GM12878 (cell line): ENCODE measurements around the gene LARGE1. TPM values are rescaled to one million over a fixed set of nuclear protein-coding genes. Genes with fewer than 3 reads are reported as not detected.

ENCODE experiments used
- ATAC-seq: fragments of 200-7000 bp; cut with Tn5 transposase; 3 replicates; pipeline ENCODE4 v1.9.1; 2020; ENCODE audit warnings: mild to moderate bottlenecking, moderate library complexity
- BruUV-seq: library from RNA; stranded (reverse); fragments of 400-500 nt; replicated peaks from 2 replicates; lab custom pipeline; 2021; lab: Mats Ljungman, UMichigan
- CTCF ChIA-PET: fragments of 300-600 bp; sonication (Branson Sonifier 250); formaldehyde crosslinking; extraction: SDS; loops from one replicate; lab custom pipeline; 2021; ENCODE audit warnings: inconsistent platforms; lab: Yijun Ruan, JAX
- POLR2A ChIA-PET: fragments of 350-600 bp; formaldehyde crosslinking; extraction: SDS; loops from one replicate; lab custom pipeline; 2021; ENCODE audit warnings: inconsistent platforms; lab: Charles Lee
- RAD21 ChIA-PET: fragments of 300-600 bp; sonication (Branson Sonifier 250); formaldehyde crosslinking; loops from one replicate; lab custom pipeline; 2023; ENCODE audit warnings: antibody characterized with exemption; ENCODE audit not compliant: unreplicated experiment; lab: Charles Lee
- SMC1A ChIA-PET: fragments of 300-600 bp; sonication (Branson Sonifier 250); formaldehyde crosslinking; loops from one replicate; lab custom pipeline; 2023; ENCODE audit not compliant: unreplicated experiment, uncharacterized antibody; lab: Charles Lee
- DNase-seq: peaks from one replicate; pipeline ENCODE4 v3.0.0-alpha.2; 2011; ENCODE audit warnings: low read depth, low spot score
- FAIRE-seq: peaks from 3 replicates; lab custom pipeline; 2011; peaks lifted over from hg19 to GRCh38; lab: Jason Lieb, UNC
- H2AFZ ChIP-seq: 2 replicates; pipeline ENCODE4 v1.6.0; 2011; ENCODE audit warnings: low read depth, low read length, control low read depth; ENCODE audit not compliant: control insufficient read depth
- H3K27ac ChIP-seq: 2 replicates; pipeline ENCODE4 v1.5.1; 2011; ENCODE audit warnings: control low read depth; ENCODE audit not compliant: control insufficient read depth, insufficient read depth
- H3K27me3 ChIP-seq, 2 experiments: replicated peaks in 1 of 2; 2 replicates each; pipeline versions ENCODE4 v1.6.0 to v1.6.1; 2011; ENCODE audit warnings: low read length in 1 of 2; ENCODE audit not compliant: control insufficient read depth in 2 of 2, insufficient read depth in 2 of 2
- H3K36me3 ChIP-seq, 2 experiments: 2 replicates each; pipeline ENCODE4 v1.5.1; 2011; ENCODE audit warnings: low read length in 1 of 2; ENCODE audit not compliant: control insufficient read depth in 2 of 2, insufficient read depth in 2 of 2
- H3K4me1 ChIP-seq: 2 replicates; pipeline ENCODE4 v1.6.1; 2011; ENCODE audit warnings: mild to moderate bottlenecking, low read length, moderate library complexity, mixed read lengths; ENCODE audit not compliant: control insufficient read depth, insufficient read depth
- H3K4me2 ChIP-seq: 2 replicates; pipeline ENCODE4 v1.6.0; 2011; ENCODE audit warnings: control low read depth; ENCODE audit not compliant: control insufficient read depth, insufficient read depth
- H3K4me3 ChIP-seq: fragments of 200-600 bp; sonication (generic); 2 replicates; pipeline ENCODE4 v1.5.1; 2016
- H3K79me2 ChIP-seq: 2 replicates; pipeline ENCODE4 v1.6.0; 2011; ENCODE audit warnings: low read length; ENCODE audit not compliant: control insufficient read depth, insufficient read depth
- H3K9ac ChIP-seq: 2 replicates; pipeline ENCODE4 v1.8.0; 2011; ENCODE audit warnings: low read length, control low read depth, mixed read lengths; ENCODE audit not compliant: control insufficient read depth, insufficient read depth
- H3K9me3 ChIP-seq: replicated peaks from 3 replicates; pipeline ENCODE4 v1.5.1; 2011; ENCODE audit warnings: mild to moderate bottlenecking, low read length; ENCODE audit not compliant: control insufficient read depth, insufficient read depth
- H4K20me1 ChIP-seq: 2 replicates; pipeline ENCODE4 v1.6.0; 2011; ENCODE audit not compliant: control insufficient read depth, insufficient read depth
- CUX1 ChIP-seq: IDR thresholded peaks from 2 replicates; pipeline ENCODE4 v1.6.1; 2012; ENCODE audit warnings: improper control_type of control experiment, low read depth, low read length; ENCODE audit not compliant: insufficient replicate concordance
- E2F4 ChIP-seq: IDR thresholded peaks from 2 replicates; pipeline ENCODE4 v1.6.1; 2012; ENCODE audit warnings: low read depth, low read length, improper control_type of control experiment
- LARP7 ChIP-seq: fragments of 450-650 bp; IDR thresholded peaks from 2 replicates; pipeline ENCODE4 v1.6.1; 2017; ENCODE audit warnings: mild to moderate bottlenecking
- MEF2A ChIP-seq: IDR thresholded peaks from 2 replicates; pipeline ENCODE4 v1.6.1; 2011; ENCODE audit warnings: low read depth, mild to moderate bottlenecking, low read length, moderate library complexity; ENCODE audit not compliant: insufficient read depth
- NFXL1 ChIP-seq: fragments of 450-650 bp; IDR thresholded peaks from 2 replicates; pipeline ENCODE4 v1.6.1; 2017; ENCODE audit warnings: antibody characterized with exemption, mild to moderate bottlenecking, borderline replicate concordance
- NFYB ChIP-seq: IDR thresholded peaks from 2 replicates; pipeline ENCODE4 v1.6.1; 2011; ENCODE audit warnings: low read depth, mild to moderate bottlenecking, low read length, improper control_type of control experiment, moderate library complexity; ENCODE audit not compliant: insufficient read depth
- NR2C2 ChIP-seq: IDR thresholded peaks from 2 replicates; pipeline ENCODE4 v1.6.1; 2011; ENCODE audit warnings: borderline replicate concordance, low read depth; ENCODE audit not compliant: control insufficient read depth, insufficient read length
- SMARCA5 ChIP-seq: fragments of 450-650 bp; IDR thresholded peaks from 2 replicates; pipeline ENCODE4 v1.6.1; 2017; ENCODE audit warnings: mild to moderate bottlenecking
- SMC3 ChIP-seq: IDR thresholded peaks from 2 replicates; pipeline ENCODE4 v1.6.1; 2011; ENCODE audit warnings: low read length, improper control_type of control experiment, borderline replicate concordance
- SPI1 ChIP-seq: IDR thresholded peaks from 2 replicates; pipeline ENCODE4 v1.6.1; 2011; ENCODE audit warnings: low read depth, mild to moderate bottlenecking, low read length, moderate library complexity, borderline replicate concordance; ENCODE audit not compliant: insufficient read depth
- TCF7 ChIP-seq: IDR thresholded peaks from 2 replicates; pipeline ENCODE4 v1.6.1; 2014; ENCODE audit warnings: antibody characterized with exemption, borderline replicate concordance
- YBX1 ChIP-seq: fragments of 450-650 bp; IDR thresholded peaks from 2 replicates; pipeline ENCODE4 v1.6.1; 2016; ENCODE audit warnings: antibody characterized with exemption
- ZNF24 ChIP-seq: fragments of 450-650 bp; IDR thresholded peaks from 2 replicates; pipeline ENCODE4 v1.6.1; 2017; ENCODE audit warnings: antibody characterized with exemption, mild to moderate bottlenecking
- WGBS: methylation state at CpG from one replicate; pipeline ENCODE4 v1.1.6; 2016; ENCODE audit warnings: low lambda C conversion rate; ENCODE audit not compliant: insufficient replicate concordance, insufficient coverage; ENCODE audit errors: missing lambda C conversion rate; 5-methylcytosine and 5-hydroxymethylcytosine counted together
- in situ Hi-C: fragments of 300-500 bp; cut with MboI; formaldehyde crosslinking; loops from 9 replicates; pipeline ENCODE4 v1.14.3; 2018; ENCODE audit warnings: mixed read lengths
- intact Hi-C: fragments of 100-400 bp; cut with micrococcal nuclease; formaldehyde crosslinking; loops from one replicate; pipeline ENCODE4 v1.14.2; 2022; ENCODE audit not compliant: unreplicated experiment
- polyA plus RNA-seq, 11 experiments: library from polyadenylated mRNA; depleted of rRNA in 4 of 11; unstranded in 6 of 11; stranded (reverse) in 5 of 11; fragments of >200 nt; fragmentation: Nextera tagmentation in 4 of 11; fragmentation: Illumina TruSeq in 1 of 11; extraction: Ambion mirVana in 4 of 11; extraction: Trizol in 1 of 11; gene quantifications; 1 replicate in 1 of 11; 2 replicates in 10 of 11; pipeline versions ENCODE4 v1.2.1 to v1.2.3, GENCODE V29; 2011 to 2016; ENCODE audit warnings: inconsistent platforms in 2 of 11, missing spikeins in 2 of 11, low read depth in 1 of 11
- total RNA-seq, 4 experiments: library from RNA; depleted of rRNA in 3 of 4; stranded (reverse); fragments of >200 nt in 3 of 4; fragmentation: Illumina TruSeq in 1 of 4; extraction: Trizol in 1 of 4; gene quantifications; 2 replicates each; pipeline versions ENCODE4 v1.2.1 to v1.2.3, GENCODE V29; 2013 to 2021

The LARGE1 gene
- total and polyA plus RNA-seq, 10 of the 15 experiments (the other 5 are each of a cell fraction or from before 2014, with no cell fraction given), result 3.2 to 41.4 (median 17.3) TPM

- Histone ChIP-seq H3K36me3 (no peaks in the 10 kb centered on the region), H2AFZ (no peak overlapping the region), H3K9ac (no peak overlapping the region), H3K27me3 (no peaks in the 10 kb centered on the region), H3K27ac (no peak overlapping the region), H3K4me3 (no peak overlapping the region), H4K20me1 (no peaks in the 10 kb centered on the region), H3K4me1 (no peaks in the 10 kb centered on the region), H3K4me2 (no peak overlapping the region), H3K9me3 (no peaks in the 10 kb centered on the region), H3K79me2 (no peaks in the 10 kb centered on the region)
- intact Hi-C loops (no loop called here), in situ Hi-C loops (no loop called here)
- DNase-seq (no peak), ATAC-seq (no peak), FAIRE-seq (no peak)
- 98% methylated on average over 6 of the region's 6 CpGs for WGBS
- CTCF ChIA-PET, result interaction anchor here (0.6 to 1.0 kb wide), 2 partner anchors 8 to 10 kb away, joined by 3 read pairs; no protein-coding TSS in a partner anchor
- no peak for TF ChIP-seq SMC3
- no peak for TF ChIP-seq NFYB
- TF ChIP-seq LARP7, result no peak
- TF ChIP-seq ZNF24, result no peak
- no peak for TF ChIP-seq TCF7
- no peak for TF ChIP-seq SMARCA5
- no peak for TF ChIP-seq MEF2A
- no peak for TF ChIP-seq SPI1
- TF ChIP-seq YBX1, result no peak
- RAD21 ChIA-PET, result no interaction called here
- POLR2A ChIA-PET, result interaction anchor here (0.6 to 0.7 kb wide), 2 partner anchors 10 to 107 kb away, joined by 3 to 6 read pairs; no protein-coding TSS in a partner anchor
- SMC1A ChIA-PET, result interaction anchor here (0.6 to 2.1 kb wide), 9 partner anchors 8 to 1645 kb away, joined by 3 to 7 read pairs (median 3); no protein-coding TSS in a partner anchor
- BruUV-seq, result no TSS peak
Observed at GRCh38 chr22:33393432-33393831, 526.8 kb downstream of the LARGE1 start.

- no TSS peak for BruUV-seq
- intact Hi-C loops, result no loop called here
- CTCF ChIA-PET, result interaction anchor here (0.7 kb wide), 1 partner anchor 377 kb away, joined by 4 read pairs; no protein-coding TSS in a partner anchor
- no peak for TF ChIP-seq NFXL1
- TF ChIP-seq NR2C2, result no peak
- no peak for TF ChIP-seq CUX1
- no peak for TF ChIP-seq E2F4
Observed at GRCh38 chr22:33391298-33391697, 529.0 kb downstream of the LARGE1 start.

More at GRCh38 chr22:33391298-33391697, 529.0 kb downstream of the LARGE1 start:
- Histone ChIP-seq H3K27me3 (no peaks in the 10 kb centered on the region), H3K27ac (no peak overlapping the region), H3K4me2 (no peak overlapping the region), H3K9me3 (no peaks in the 10 kb centered on the region), H3K4me3 (no peak overlapping the region), H3K9ac (no peak overlapping the region), H2AFZ (no peak overlapping the region), H3K4me1 (no peaks in the 10 kb centered on the region), H3K36me3 (no peaks in the 10 kb centered on the region), H3K79me2 (no peaks in the 10 kb centered on the region), H4K20me1 (no peaks in the 10 kb centered on the region)
- no peak for DNase-seq
- ChIA-PET RAD21 (no interaction called here), POLR2A (no interaction called here), SMC1A (interaction anchor here (0.6 kb wide), 1 partner anchor 593 kb away, joined by 6 read pairs; no protein-coding TSS in a partner anchor)
- no peak for FAIRE-seq
- in situ Hi-C loops, result no loop called here
- ATAC-seq, result no peak
